ENCODE measurements around the gene ITGAX. TPM values are rescaled to one million over a fixed set of nuclear protein-coding genes. Genes with fewer than 3 reads are reported as not detected.
A peak's percentile ranks its signal among the peaks of the same experiment; 100 is the strongest.

Gene ITGAX
- total and polyA plus RNA-seq, 2 of the 8 experiments (the other 6 are each of a cell fraction or from before 2014, with no cell fraction given): 0.30 TPM; not detected in 1

DNA sequence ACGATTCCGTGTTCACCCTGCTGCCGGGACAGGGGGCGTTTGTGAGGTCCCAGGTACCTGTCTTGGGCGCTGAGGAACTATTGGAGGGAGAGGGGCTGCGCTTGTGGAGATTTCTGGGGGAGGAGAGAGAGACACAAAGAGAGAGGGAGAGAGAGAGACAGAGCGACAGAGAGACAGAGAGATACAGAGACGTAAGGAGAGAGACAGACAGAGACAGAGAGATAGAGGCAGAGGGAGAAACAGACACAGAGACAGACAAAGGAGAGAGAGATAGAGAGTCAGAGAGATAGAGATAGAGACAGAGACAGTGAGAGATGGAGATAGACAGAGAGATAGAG is 24.5 kb upstream of the ITGAX start:
- Histone ChIP-seq H3K14ac (ENCODE audit: insufficient read length) (no peak overlapping the region), H3K23me2 (ENCODE audit: low read depth, low read length) (peaks cover 10% of the 10 kb centered on the region), H3K79me2 (ENCODE audit: control insufficient read depth in 1 of 2, insufficient read depth in 2 of 2, low read length in 2 of 2) (no peaks in the 10 kb centered on the region), H4K8ac (ENCODE audit: extremely low read depth, insufficient read depth, low read length) (no peak overlapping the region), H3K36me3 (ENCODE audit: control insufficient read depth in 2 of 4, insufficient read depth in 4 of 4, low read length in 3 of 4) (no peaks in the 10 kb centered on the region), H4K5ac (ENCODE audit: insufficient read length, low read depth, low read length) (no peak overlapping the region), H3K4me2 (ENCODE audit: insufficient read depth in 1 of 2, low read depth in 2 of 2, low read length in 2 of 2) (peak overlapping the region; percentile 62 to 85; a peak in 3 of 4 replicates), H3K79me1 (ENCODE audit: low read depth, low read length) (no peaks in the 10 kb centered on the region; the same call in 1 of the 2 replicates), H2BK120ac (replicated peaks; ENCODE audit: low read depth, low read length) (no peak overlapping the region), H3K9ac (replicated peaks in 1 of 4; ENCODE audit: extremely low read depth in 1 of 4, low read depth in 3 of 4, low read length in 3 of 4) (no peak overlapping the region), H3K4me3 (ENCODE audit: extremely low read depth in 1 of 4, insufficient read depth in 2 of 4, low read depth in 3 of 4, low read length in 4 of 4) (peak overlapping the region in 1 of 4 experiments; percentile 66; a peak in 2 of 8 replicates), H3K18ac (ENCODE audit: extremely low read depth, low read length) (no peak overlapping the region), H3K56ac (replicated peaks; ENCODE audit: insufficient read length, low read depth, low read length) (no peak overlapping the region), H3K4ac (replicated peaks; ENCODE audit: insufficient read length, low read depth, low read length) (no peak overlapping the region), H2BK20ac (ENCODE audit: low read length) (no peak overlapping the region), H3K23ac (ENCODE audit: insufficient read length) (no peak overlapping the region), H3K27ac (ENCODE audit: low read depth, low read length) (no peak overlapping the region), H4K91ac (replicated peaks; ENCODE audit: insufficient read length, low read length) (no peak overlapping the region), H2BK15ac (ENCODE audit: low read length) (no peak overlapping the region; the same call in 1 of the 2 replicates), H2AFZ (ENCODE audit: low read length) (no peak overlapping the region), H3K27me3 (replicated peaks in 1 of 4; ENCODE audit: control insufficient read depth in 3 of 4, extremely low read depth in 1 of 4, insufficient read depth in 3 of 4, low read length in 3 of 4) (peaks cover 4 to 33% (median 27%) of the 10 kb centered on the region in 4 experiments), H4K20me1 (replicated peaks in 1 of 2; ENCODE audit: control insufficient read depth in 1 of 2, insufficient read depth in 2 of 2, low read length in 2 of 2) (peaks cover 0 to 10% of the 10 kb centered on the region in 2 experiments), H2AK5ac (ENCODE audit: low read depth, low read length) (no peak overlapping the region), H3K9me3 (ENCODE audit: insufficient read depth in 2 of 2, low read depth in 1 of 2, low read length in 1 of 2) (no peaks in the 10 kb centered on the region), H2BK5ac (ENCODE audit: low read depth, low read length) (no peak overlapping the region), H2BK12ac (ENCODE audit: low read depth, low read length) (0 out of 2 replicates have a peak overlapping the region, but pooled peaks have one; percentile 60), H3K4me1 (replicated peaks in 1 of 4; ENCODE audit: control insufficient read depth in 3 of 4, insufficient read depth in 4 of 4, low read length in 3 of 4) (peaks cover 0 to 25% (median 9%) of the 10 kb centered on the region in 4 experiments; a peak in 5 of 7 replicates)
- WGBS, 2 experiments (ENCODE audit: extremely low coverage in 1 of 2, insufficient coverage in 1 of 2, insufficient read length in 1 of 2, insufficient replicate concordance in 2 of 2, low coverage in 1 of 2, low lambda C conversion rate in 2 of 2, missing lambda C conversion rate in 1 of 2): 53% methylated on average over 8 of the region's 8 CpGs; no CpG with 5 or more reads in 1 of the 2 experiments
- POLR2A ChIA-PET (ENCODE audit: partially characterized antibody): interaction anchor here (0.6 to 2.3 kb wide), 7 partner anchors 83 to 138 kb away, joined by 3 to 8 read pairs (median 5); partner anchors contain the start of gene PYCARD
- CTCF ChIA-PET (ENCODE audit: partially characterized antibody): interaction anchor here (1.0 to 1.4 kb wide), 6 partner anchors 16 to 129 kb away, joined by 3 to 5 read pairs (median 4); no protein-coding TSS in a partner anchor
- TF ChIP-seq SP2 (IDR thresholded peaks at IDR 0.05; ENCODE audit: low read length) (no peak), EGR1 (IDR thresholded peaks at IDR 0.05; ENCODE audit: borderline replicate concordance, low read depth, low read length) (no peak), POLR2A (IDR thresholded peaks at IDR 0.05; ENCODE audit: control extremely low read depth in 1 of 2, low read depth in 2 of 2, low read length in 2 of 2) (no peak), POU5F1 (IDR thresholded peaks at IDR 0.05; ENCODE audit: low read depth, low read length) (no peak), GABPA (IDR thresholded peaks at IDR 0.05; ENCODE audit: borderline replicate concordance, insufficient read depth, low read length) (no peak), SAP30 (IDR thresholded peaks at IDR 0.05; ENCODE audit: insufficient read depth, insufficient replicate concordance, low read length) (no peak)
- TF ChIP-seq, protein P1, sequence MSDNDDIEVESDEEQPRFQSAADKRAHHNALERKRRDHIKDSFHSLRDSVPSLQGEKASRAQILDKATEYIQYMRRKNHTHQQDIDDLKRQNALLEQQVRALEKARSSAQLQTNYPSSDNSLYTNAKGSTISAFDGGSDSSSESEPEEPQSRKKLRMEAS (IDR thresholded peaks at IDR 0.05): no peak
- DNase-seq (ENCODE audit: low read depth in 1 of 2, low spot score in 2 of 2) (no peak), FAIRE-seq (no peak)

Data from H1 (cell line).